RPMI7951 (cell line): ENCODE measurements around the gene MEST. TPM values are rescaled to one million over a fixed set of nuclear protein-coding genes. Genes with fewer than 3 reads are reported as not detected.
"Not testable (repeated sequence)": the region's sequence is repeated elsewhere in the genome, so short reads cannot be mapped to it uniquely, and the experiment has no call there.

ENCODE experiments used
- DNase-seq: peaks from one replicate; pipeline ENCODE4 v3.0.0-alpha.2; 2012; ENCODE audit warnings: low read depth
- total RNA-seq: library from RNA; depleted of rRNA; stranded (reverse); fragments of >200 nt; shearing (Covaris generic); gene quantifications from 2 replicates; pipeline ENCODE4 v1.2.3, GENCODE V29; 2014

MEST gene
- total RNA-seq, 1 experiment from 2014 or later: 22.6 TPM

- DNase-seq: no peak
Observed at GRCh38 chr7:130485734-130486113, 6.2 kb upstream of the MEST start.

GRCh38 chr7:130486114-130486953 is 5.6 kb upstream of the MEST start:
- peak; percentile 17 for DNase-seq

- no peak for DNase-seq
Observed at GRCh38 chr7:130486954-130487436, 4.9 kb upstream of the MEST start.

DNA sequence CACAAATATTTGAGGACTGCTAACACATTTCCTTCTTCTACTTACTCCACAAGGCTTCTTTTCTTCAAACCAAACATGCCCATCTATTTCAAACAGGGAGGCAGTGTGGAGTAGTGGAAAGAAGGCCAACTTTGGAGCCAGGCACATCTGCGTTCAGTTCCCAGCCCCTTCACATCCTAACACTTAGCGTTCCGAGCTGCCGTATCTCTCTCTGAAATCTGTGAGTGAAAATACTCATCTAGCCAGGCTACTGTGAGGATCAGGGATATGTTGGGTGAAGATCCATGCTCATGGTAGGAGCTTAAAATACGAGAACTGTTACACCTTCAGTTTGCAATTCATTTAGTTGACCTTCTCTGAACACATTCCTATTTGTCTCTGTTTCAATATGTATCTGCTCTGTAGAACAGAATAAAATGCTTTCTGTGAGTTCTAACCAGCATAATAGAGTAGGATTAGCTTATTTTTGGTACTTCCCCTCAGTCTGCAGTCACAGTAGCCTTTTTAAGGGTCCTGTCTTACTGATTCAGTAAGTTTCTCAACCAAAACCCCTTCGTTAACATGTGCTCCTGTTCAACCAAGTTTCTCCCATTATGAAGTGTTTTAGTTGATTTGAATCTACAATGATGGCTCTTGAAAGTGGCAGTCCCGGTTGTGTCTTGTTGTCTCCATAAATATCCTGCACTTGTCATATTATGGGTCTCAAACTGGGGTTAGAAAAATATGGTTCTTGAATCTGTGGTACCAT is 3.3 kb upstream of the MEST start:
- no peak for DNase-seq

- DNase-seq: peak; percentile 85
Observed at GRCh38 chr7:130489140-130489983, 2.5 kb upstream of the MEST start.

GRCh38 chr7:130490311-130490791 is 1.5 kb upstream of the MEST start:
- no peak for DNase-seq

DNA sequence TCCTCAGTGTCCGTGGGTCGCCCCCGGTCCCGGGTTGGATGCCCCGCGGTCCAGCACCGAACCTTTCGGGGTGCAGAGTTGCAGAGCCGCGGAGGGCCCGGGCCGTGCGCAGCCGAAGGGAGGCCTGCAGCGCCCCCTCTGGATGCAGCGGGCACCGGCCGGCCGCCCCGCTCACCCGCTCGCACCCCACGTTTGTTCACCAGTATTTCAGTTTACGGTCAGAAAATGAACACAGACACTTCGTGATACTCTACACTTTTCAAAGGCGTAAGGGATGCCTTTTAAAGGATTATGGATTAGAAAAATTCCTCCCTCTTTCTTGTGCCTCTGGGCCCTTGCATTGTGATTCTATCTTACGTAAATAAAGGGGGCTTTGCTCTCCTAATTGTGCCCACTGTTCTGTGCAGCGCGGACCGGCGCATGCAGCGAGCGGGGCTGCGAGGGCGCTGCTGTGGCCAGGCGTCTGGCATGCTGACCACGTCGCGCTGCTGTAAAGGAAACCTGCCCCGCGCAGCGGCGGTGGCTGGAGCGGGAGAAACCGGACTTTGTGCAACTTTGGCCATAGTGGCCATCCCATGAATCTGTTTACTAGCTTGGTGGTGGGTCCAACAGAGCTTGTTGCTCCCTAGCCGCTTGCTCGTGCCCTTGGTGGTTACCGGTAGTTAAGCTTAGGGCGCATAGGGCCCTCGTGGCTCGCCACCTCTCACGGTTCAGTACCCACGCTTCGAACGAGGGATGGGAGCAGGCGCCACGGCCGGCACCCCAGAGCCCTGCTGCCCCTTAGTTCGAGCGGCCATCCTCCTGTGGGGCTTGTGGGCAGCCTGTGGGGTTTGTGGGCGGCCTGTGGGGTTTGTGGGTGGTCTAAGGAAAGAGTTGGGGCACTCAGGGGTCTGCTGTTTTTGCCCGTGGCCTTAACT is 739 bp upstream of the MEST start:
- DNase-seq: peak; percentile 55

- DNase-seq: no peak
Observed at GRCh38 chr7:130492523-130493274, 814 bp downstream of the MEST start.

DNA sequence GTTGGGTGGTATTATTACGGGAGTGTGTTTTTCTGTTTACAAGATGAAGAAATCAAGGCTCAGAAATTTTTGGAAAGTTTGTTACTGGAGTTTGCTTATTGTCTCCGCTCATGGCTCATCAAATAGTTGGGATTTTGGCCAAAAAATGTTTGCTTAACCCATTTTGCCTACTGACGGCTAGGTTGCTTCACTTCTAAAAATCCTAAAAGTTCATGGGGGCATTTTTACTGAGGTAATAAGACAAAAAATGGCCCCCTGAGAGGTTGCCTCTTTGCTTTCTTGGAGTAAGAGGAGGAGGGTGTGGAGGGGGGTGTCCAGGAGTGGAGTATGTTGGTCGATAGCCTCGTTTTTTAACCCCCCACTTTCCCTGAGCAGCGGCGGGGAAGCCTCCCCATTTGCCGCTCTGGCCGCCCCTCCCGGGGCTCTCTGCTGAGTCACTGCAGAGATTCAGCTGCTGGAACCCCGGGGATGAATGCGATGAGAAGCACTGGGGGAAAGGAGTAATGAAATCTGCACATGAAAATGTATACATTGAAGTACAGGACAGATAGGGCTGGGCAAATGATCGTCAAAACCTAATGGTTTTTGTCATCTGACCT is 1.5 kb downstream of the MEST start:
- no peak for DNase-seq

DNA sequence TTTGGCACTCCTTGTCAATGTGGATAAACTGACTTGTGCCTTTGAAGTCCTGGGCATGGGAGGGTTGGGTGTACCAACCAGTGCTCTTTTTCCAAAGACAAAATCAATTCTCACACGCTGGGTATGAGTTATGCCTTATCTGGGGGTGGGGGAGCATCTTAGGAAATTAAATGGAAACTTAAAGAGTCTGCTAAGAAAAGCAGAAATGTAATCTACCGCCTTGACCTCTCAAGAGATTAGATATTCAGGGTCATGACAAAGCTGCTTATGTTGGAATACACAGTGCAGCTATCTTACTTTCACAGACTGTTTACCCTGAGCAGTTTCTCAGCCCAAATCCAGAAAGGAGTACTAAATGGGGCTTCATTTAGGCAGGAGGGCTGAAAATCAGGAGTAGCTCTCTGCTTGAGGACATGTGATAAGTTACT is 2.6 kb downstream of the MEST start:
- no peak for DNase-seq

DNA sequence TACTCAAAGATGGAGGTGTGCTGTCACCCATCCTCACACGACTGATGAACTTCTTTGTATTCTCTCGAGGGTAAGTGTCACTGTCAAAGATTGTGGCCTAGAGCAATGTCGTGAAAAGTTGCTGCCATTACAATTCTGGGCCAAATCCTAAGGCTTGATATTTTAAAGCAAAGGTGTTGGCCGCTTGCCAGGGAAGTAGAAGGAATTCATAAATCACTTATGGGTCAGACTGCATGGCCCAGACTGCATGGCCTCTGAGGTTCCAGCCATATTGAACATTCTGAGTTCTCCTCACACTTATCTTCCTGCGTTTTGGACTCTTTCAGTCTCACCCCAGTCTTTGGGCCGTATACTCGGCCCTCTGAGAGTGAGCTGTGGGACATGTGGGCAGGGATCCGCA is 8.6 kb downstream of the MEST start:
- DNase-seq: no peak

- DNase-seq: no peak
Observed at GRCh38 chr7:130500910-130501309, 9.0 kb downstream of the MEST start.

DNA sequence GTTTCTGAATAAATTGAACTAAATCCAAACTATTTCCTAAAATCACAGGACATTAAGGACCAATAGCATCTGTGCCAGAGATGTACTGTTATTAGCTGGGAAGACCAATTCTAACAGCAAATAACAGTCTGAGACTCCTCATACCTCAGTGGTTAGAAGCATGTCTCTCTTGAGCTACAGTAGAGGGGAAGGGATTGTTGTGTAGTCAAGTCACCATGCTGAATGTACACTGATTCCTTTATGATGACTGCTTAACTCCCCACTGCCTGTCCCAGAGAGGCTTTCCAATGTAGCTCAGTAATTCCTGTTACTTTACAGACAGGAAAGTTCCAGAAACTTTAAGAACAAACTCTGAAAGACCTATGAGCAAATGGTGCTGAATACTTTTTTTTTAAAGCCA is 13.9 kb downstream of the MEST start:
- no peak for DNase-seq

DNA sequence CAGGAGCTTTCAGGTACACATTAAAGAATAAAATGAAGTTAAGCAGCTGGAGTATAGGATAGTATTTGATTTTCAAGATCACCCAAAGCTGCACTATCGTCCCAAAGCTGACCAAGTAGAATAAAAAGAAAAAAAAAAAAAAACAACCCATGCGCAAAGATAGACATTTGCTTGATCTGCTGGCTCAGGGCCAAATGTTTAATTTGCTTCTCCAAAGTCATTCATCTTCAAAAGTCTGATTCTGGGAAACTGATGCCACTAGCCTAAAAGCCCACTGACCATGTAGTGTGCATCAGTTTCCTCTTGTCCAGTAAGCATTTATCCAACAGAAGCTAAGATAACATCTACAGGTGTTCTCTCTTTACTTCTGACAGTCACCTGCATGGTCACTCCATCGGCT is 14.5 kb downstream of the MEST start:
- DNase-seq: no peak

GRCh38 chr7:130512038-130512437 is 20.2 kb downstream of the MEST start:
- DNase-seq: not testable (repeated sequence)

GRCh38 chr7:130513447-130513846 is 21.6 kb downstream of the MEST start:
- no peak for DNase-seq

DNA sequence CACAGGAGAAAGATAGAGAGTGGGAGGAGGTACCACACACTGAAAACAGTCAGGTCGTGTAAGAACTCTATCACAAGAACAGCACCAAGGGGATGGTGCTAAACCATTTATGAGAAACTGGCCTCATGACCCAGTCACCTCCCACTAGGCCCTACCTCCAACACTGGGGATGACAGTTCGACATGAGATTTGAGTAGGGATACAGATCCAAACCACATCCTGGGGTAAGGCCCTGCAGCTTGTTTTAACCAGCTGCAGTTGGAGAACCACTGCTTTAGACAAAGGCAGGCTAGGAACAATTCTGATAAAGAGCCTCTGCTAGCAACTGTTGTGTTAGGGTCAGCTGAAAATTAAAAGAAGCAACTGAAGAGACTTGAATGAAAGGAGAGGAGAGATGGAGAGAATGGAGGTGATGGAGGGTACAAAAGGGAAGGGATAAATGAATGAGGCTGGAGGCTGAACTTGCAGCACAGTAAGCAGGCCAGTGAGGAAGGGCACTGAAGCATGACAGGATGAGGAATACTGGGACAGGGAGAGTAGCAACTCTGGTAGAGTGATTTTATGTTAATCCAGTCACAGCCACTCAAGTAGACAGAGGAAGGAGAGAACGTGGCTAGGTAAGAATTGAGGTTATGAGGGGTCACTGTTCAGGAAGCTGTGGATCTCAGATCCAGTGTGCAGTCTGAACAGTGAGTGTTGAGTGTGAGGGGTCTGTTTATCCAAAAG is 23.6 kb downstream of the MEST start:
- no peak for DNase-seq

DNA sequence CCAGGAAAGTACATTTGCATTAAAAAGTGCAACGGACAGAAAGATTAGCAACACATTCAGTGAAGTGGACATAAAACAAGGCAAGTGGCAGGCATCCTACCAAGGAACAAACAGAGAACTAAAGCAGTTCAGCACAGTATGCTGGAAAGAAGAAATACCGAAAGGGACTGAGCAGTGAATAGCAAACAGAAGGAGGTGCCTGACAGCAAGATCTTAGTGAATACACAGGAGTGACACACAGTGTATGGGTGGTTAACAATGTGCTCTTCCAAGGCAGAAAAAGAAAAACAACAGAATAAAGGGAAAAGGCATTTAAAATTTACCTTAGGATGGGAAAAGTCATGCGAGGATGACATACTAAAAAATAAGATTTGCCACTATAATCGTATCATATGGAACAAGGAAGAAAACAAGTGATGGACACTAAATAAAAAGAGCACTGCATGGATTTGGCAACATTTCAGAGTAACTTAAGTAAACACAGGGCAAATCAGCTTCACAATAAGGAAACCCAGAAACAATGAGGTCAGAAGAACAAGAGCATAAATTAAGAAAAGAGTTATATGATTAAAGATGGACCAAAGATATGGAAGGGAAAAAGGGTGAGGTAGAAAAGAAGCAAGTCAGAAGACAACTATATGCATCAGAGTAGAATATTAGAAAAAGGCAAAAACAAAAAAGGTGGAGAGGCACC is 29.5 kb downstream of the MEST start:
- DNase-seq: no peak
